IMR-90 (cell line): Measurements from ENCODE around the gene SGK1. TPM values are rescaled to one million over a fixed set of nuclear protein-coding genes. Genes with fewer than 3 reads are reported as not detected.

Source experiments
- ATAC-seq: fragments of 200-7000 bp; cut with Tn5 transposase; 2 replicates; pipeline ENCODE4 v1.9.1; 2020; ENCODE audit warnings: low read depth, mild to moderate bottlenecking, moderate library complexity
- BruUV-seq: library from RNA; stranded (reverse); fragments of 400-500 nt; replicated peaks from 2 replicates; lab custom pipeline; 2021; lab: Mats Ljungman, UMichigan
- CTCF ChIA-PET: fragments of 300-600 bp; formaldehyde crosslinking; extraction: SDS; loops from one replicate; lab custom pipeline; 2021; ENCODE audit warnings: antibody characterized with exemption; lab: Yijun Ruan, JAX
- POLR2A ChIA-PET: fragments of 300-600 bp; sonication (Branson Sonifier 250); formaldehyde crosslinking; loops from one replicate; lab custom pipeline; 2022; ENCODE audit warnings: antibody characterized with exemption; ENCODE audit not compliant: unreplicated experiment; lab: Charles Lee
- DNase-seq: peaks from one replicate; pipeline ENCODE4 v3.0.0; 2013
- H2AFZ ChIP-seq: replicated peaks from 2 replicates; pipeline ENCODE3; 2013; ENCODE audit warnings: low read length, mild to moderate bottlenecking; ENCODE audit not compliant: poor library complexity
- H2AK5ac ChIP-seq: 2 replicates; pipeline ENCODE4 v1.6.1; 2013; ENCODE audit warnings: low read depth, low read length, inconsistent platforms
- H2AK9ac ChIP-seq: replicated peaks from 2 replicates; pipeline ENCODE3; 2013; ENCODE audit warnings: mild to moderate bottlenecking, low read depth, low read length, moderate library complexity; ENCODE audit not compliant: poor library complexity
- H2BK120ac ChIP-seq: 2 replicates; pipeline ENCODE4 v1.6.1; 2013; ENCODE audit warnings: low read depth, low read length, inconsistent platforms
- H2BK15ac ChIP-seq: 3 replicates; pipeline ENCODE4 v1.6.1; 2013; ENCODE audit warnings: low read depth, low read length, inconsistent platforms
- H2BK20ac ChIP-seq: 2 replicates; pipeline ENCODE4 v1.6.1; 2013; ENCODE audit warnings: low read depth, mild to moderate bottlenecking, inconsistent platforms, low read length, moderate library complexity
- H2BK5ac ChIP-seq: 2 replicates; pipeline ENCODE4 v1.6.1; 2013; ENCODE audit warnings: mild to moderate bottlenecking, low read depth, low read length, inconsistent platforms; ENCODE audit not compliant: poor library complexity, severe bottlenecking
- H3K14ac ChIP-seq: replicated peaks from 2 replicates; pipeline ENCODE4 v1.6.1; 2013; ENCODE audit warnings: low read depth, low read length, inconsistent platforms
- H3K18ac ChIP-seq: 2 replicates; pipeline ENCODE4 v1.6.1; 2013; ENCODE audit warnings: low read depth, low read length, control low read depth
- H3K23ac ChIP-seq: 2 replicates; pipeline ENCODE4 v1.6.1; 2013; ENCODE audit warnings: low read depth, low read length, inconsistent platforms
- H3K27ac ChIP-seq: 2 replicates; pipeline ENCODE4 v1.5.1; 2013; ENCODE audit warnings: mild to moderate bottlenecking, control low read depth, low read length; ENCODE audit not compliant: insufficient read depth
- H3K27me3 ChIP-seq: 2 replicates; pipeline ENCODE4 v1.6.1; 2013; ENCODE audit warnings: low read length; ENCODE audit not compliant: control insufficient read depth, insufficient read depth
- H3K36me3 ChIP-seq: 2 replicates; pipeline ENCODE4 v1.6.1; 2013; ENCODE audit warnings: low read length, mixed read lengths; ENCODE audit not compliant: control insufficient read depth, insufficient read depth
- H3K4ac ChIP-seq: 2 replicates; pipeline ENCODE4 v1.6.1; 2013; ENCODE audit warnings: low read depth, low read length, inconsistent platforms
- H3K4me1 ChIP-seq: 2 replicates; pipeline ENCODE4 v1.6.1; 2013; ENCODE audit warnings: low read length, mixed read lengths; ENCODE audit not compliant: control insufficient read depth, insufficient read depth
- H3K4me2 ChIP-seq: 2 replicates; pipeline ENCODE4 v1.6.1; 2013; ENCODE audit warnings: low read depth, mild to moderate bottlenecking, control low read depth, low read length, moderate library complexity
- H3K4me3 ChIP-seq: 2 replicates; pipeline ENCODE4 v1.5.1; 2013; ENCODE audit warnings: low read depth, mild to moderate bottlenecking, control low read depth, low read length, moderate library complexity; ENCODE audit not compliant: insufficient read depth
- H3K56ac ChIP-seq: 2 replicates; pipeline ENCODE4 v1.6.1; 2013; ENCODE audit warnings: low read length, inconsistent platforms; ENCODE audit not compliant: insufficient read depth; ENCODE audit errors: extremely low read depth
- H3K79me1 ChIP-seq, 2 experiments: 2 replicates each; pipeline ENCODE4 v1.6.1; 2013; ENCODE audit warnings: low read length in 2 of 2, inconsistent platforms in 1 of 2, low read depth in 1 of 2
- H3K9ac ChIP-seq: 2 replicates; pipeline ENCODE4 v1.6.1; 2013; ENCODE audit warnings: low read depth, low read length, control low read depth
- H3K9me1 ChIP-seq: 2 replicates; pipeline ENCODE4 v1.6.1; 2013; ENCODE audit warnings: low read length, inconsistent platforms; ENCODE audit not compliant: insufficient read depth
- H3K9me3 ChIP-seq: 2 replicates; pipeline ENCODE4 v1.6.1; 2013; ENCODE audit warnings: low read length; ENCODE audit not compliant: control insufficient read depth, insufficient read depth
- H4K20me1 ChIP-seq: 2 replicates; pipeline ENCODE4 v1.6.1; 2013; ENCODE audit warnings: low read length, inconsistent platforms; ENCODE audit not compliant: insufficient read depth
- H4K5ac ChIP-seq: 2 replicates; pipeline ENCODE4 v1.6.1; 2013; ENCODE audit warnings: mild to moderate bottlenecking, low read depth, low read length, control low read depth
- H4K8ac ChIP-seq, 2 experiments: 2 replicates each; pipeline ENCODE4 v1.6.1; 2013; ENCODE audit warnings: low read depth in 2 of 2, low read length in 2 of 2, control low read depth in 1 of 2, inconsistent platforms in 1 of 2
- H4K91ac ChIP-seq: 2 replicates; pipeline ENCODE4 v1.6.1; 2013; ENCODE audit warnings: low read depth, low read length, inconsistent platforms; ENCODE audit not compliant: insufficient read depth
- BHLHE40 ChIP-seq: fragments of 150-350 bp; IDR thresholded peaks from 2 replicates; pipeline ENCODE4 v1.6.1; 2016; ENCODE audit warnings: mild to moderate bottlenecking, low read depth, low read length
- CEBPB ChIP-seq: IDR thresholded peaks from 2 replicates; pipeline ENCODE4 v1.6.1; 2012; ENCODE audit warnings: low read depth, low read length, improper control_type of control experiment
- CHD1 ChIP-seq: IDR thresholded peaks from 2 replicates; pipeline ENCODE4 v1.6.1; 2012; ENCODE audit warnings: low read depth, low read length, improper control_type of control experiment
- CTCF ChIP-seq: conservative IDR thresholded peaks from 2 replicates; pipeline ENCODE4 v1.5.1; 2012; ENCODE audit warnings: mild to moderate bottlenecking, low read depth, low read length, improper control_type of control experiment
- ELK1 ChIP-seq: fragments of 150-350 bp; IDR thresholded peaks from 2 replicates; pipeline ENCODE4 v1.6.1; 2016; ENCODE audit warnings: low read depth, mild to moderate bottlenecking, low read length, moderate library complexity, borderline replicate concordance
- FOS ChIP-seq: fragments of 150-350 bp; IDR thresholded peaks from 2 replicates; pipeline ENCODE4 v1.6.1; 2016; ENCODE audit warnings: low read depth, low read length
- MAFK ChIP-seq: IDR thresholded peaks from 2 replicates; pipeline ENCODE4 v1.6.1; 2012; ENCODE audit warnings: low read depth, low read length, improper control_type of control experiment
- MAZ ChIP-seq: IDR thresholded peaks from 2 replicates; pipeline ENCODE4 v1.6.1; 2012; ENCODE audit warnings: low read depth, mild to moderate bottlenecking, low read length, improper control_type of control experiment, moderate library complexity, borderline replicate concordance
- MXI1 ChIP-seq: IDR thresholded peaks from 2 replicates; pipeline ENCODE4 v1.6.1; 2012; ENCODE audit warnings: low read depth, mild to moderate bottlenecking, low read length, moderate library complexity, borderline replicate concordance
- NFE2L2 ChIP-seq: fragments of 150-350 bp; IDR thresholded peaks from 2 replicates; pipeline ENCODE4 v1.6.1; 2016; ENCODE audit warnings: low read depth, mild to moderate bottlenecking, low read length
- POLR2A ChIP-seq: IDR thresholded peaks from 2 replicates; pipeline ENCODE4 v1.6.1; 2012; ENCODE audit warnings: mild to moderate bottlenecking, low read depth, low read length
- RAD21 ChIP-seq: IDR thresholded peaks from 2 replicates; pipeline ENCODE4 v1.6.1; 2012; ENCODE audit warnings: low read length, improper control_type of control experiment
- RCOR1 ChIP-seq: IDR thresholded peaks from 2 replicates; pipeline ENCODE4 v1.6.1; 2012; ENCODE audit warnings: mild to moderate bottlenecking, low read length, improper control_type of control experiment; ENCODE audit not compliant: insufficient replicate concordance
- RFX5 ChIP-seq: IDR thresholded peaks from 2 replicates; pipeline ENCODE4 v1.8.0; 2012; ENCODE audit warnings: low read depth, mild to moderate bottlenecking, low read length, moderate library complexity
- SMC3 ChIP-seq: fragments of 150-350 bp; IDR thresholded peaks from 2 replicates; pipeline ENCODE4 v1.6.1; 2016; ENCODE audit warnings: low read depth, mild to moderate bottlenecking, antibody characterized with exemption, low read length, moderate library complexity
- USF2 ChIP-seq: fragments of 150-350 bp; IDR thresholded peaks from 2 replicates; pipeline ENCODE4 v1.6.1; 2017; ENCODE audit warnings: mild to moderate bottlenecking, antibody characterized with exemption, low read length, low read depth
- WGBS, 2 experiments: methylation state at CpG; one replicate each; pipeline versions ENCODE4 v1.1.5 to v1.1.7; 2013; ENCODE audit warnings: missing lambda C conversion rate in 2 of 2; ENCODE audit not compliant: insufficient read length in 1 of 2; ENCODE audit errors: extremely low coverage in 2 of 2; 5-methylcytosine and 5-hydroxymethylcytosine counted together
- dilution Hi-C: fragments of 300-500 bp; cut with HindIII; formaldehyde crosslinking; loops from one replicate; pipeline ENCODE4 v1.14.3; 2018; ENCODE audit warnings: low sequenced_read_pairs; ENCODE audit not compliant: unreplicated experiment
- in situ Hi-C: fragments of 300-500 bp; cut with MboI; formaldehyde crosslinking; loops from 3 replicates; pipeline ENCODE4 v1.14.3; 2019; ENCODE audit warnings: low sequenced_read_pairs, inconsistent platforms, mixed read lengths
- intact Hi-C: fragments of 100-400 bp; cut with micrococcal nuclease; formaldehyde crosslinking; loops from 2 replicates; pipeline ENCODE4 v1.10.0; 2022
- polyA plus RNA-seq, 3 experiments: library from polyadenylated mRNA; depleted of rRNA; stranded (reverse); fragments of >200 nt; gene quantifications; 2 replicates each; pipeline ENCODE4 v1.2.3, GENCODE V29; 2012; ENCODE audit warnings: low replicate concordance in 1 of 3
- total RNA-seq: library from RNA; depleted of rRNA; stranded (reverse); fragments of >200 nt; gene quantifications from 2 replicates; pipeline ENCODE4 v1.2.3, GENCODE V29; 2012

Gene SGK1
- total and polyA plus RNA-seq, 2 of the 4 experiments (the other 2 are of a cell fraction), result 121 to 255 TPM

- Histone ChIP-seq H3K27ac (peak overlapping the region; percentile 91), H3K4me2 (peak overlapping the region; percentile 75), H3K9me3 (no peaks in the 10 kb centered on the region; the same call in 1 of the 2 replicates), H2AK5ac (peak overlapping the region; percentile 72), H2AK9ac (peak overlapping the region; percentile 12), H3K9me1 (peaks cover 6% of the 10 kb centered on the region; the same call in 1 of the 2 replicates), H4K8ac (peak overlapping the region; percentile 82 to 88), H3K4ac (peak overlapping the region; percentile 77), H3K14ac (peak overlapping the region; percentile 39; the same call in 1 of the 2 replicates), H3K23ac (peak overlapping the region; percentile 31; the same call in 1 of the 2 replicates), H4K20me1 (no peaks in the 10 kb centered on the region), H3K4me1 (peaks cover 9% of the 10 kb centered on the region), H3K27me3 (no peaks in the 10 kb centered on the region), H2AFZ (no peak overlapping the region), H2BK20ac (peak overlapping the region; percentile 78), H3K18ac (peak overlapping the region; percentile 66), H4K91ac (peak overlapping the region; percentile 65), H2BK15ac (peak overlapping the region; percentile 63; the same call in 2 of the 3 replicates), H3K79me1 (no peaks in the 10 kb centered on the region), H3K4me3 (no peak overlapping the region), H2BK120ac (peak overlapping the region; percentile 80), H4K5ac (peak overlapping the region; percentile 65), H3K36me3 (no peaks in the 10 kb centered on the region), H2BK5ac (peak overlapping the region; percentile 95), H3K9ac (peak overlapping the region; percentile 34), H3K56ac (peak overlapping the region; percentile 62; the same call in 1 of the 2 replicates)
- no CpG with 5 or more reads among the region's 1 CpG for WGBS, 2 experiments
- in situ Hi-C loops (no loop called here), intact Hi-C loops (loop anchor here (2.0 kb wide), 1 partner anchor 110 kb away; no protein-coding TSS in a partner anchor), dilution Hi-C loops (no loop called here)
- POLR2A ChIA-PET, result no interaction called here
- CTCF ChIA-PET, result interaction anchor here (0.6 kb wide), 1 partner anchor 172 kb away, joined by 3 read pairs; no protein-coding TSS in a partner anchor
- ATAC-seq (peak; percentile 52), DNase-seq (peak; percentile 54)
- no TSS peak for BruUV-seq
- TF ChIP-seq USF2 (no peak), RAD21 (no peak), ELK1 (no peak), FOS (no peak), NFE2L2 (no peak), BHLHE40 (no peak), MAFK (no peak), MAZ (no peak), POLR2A (no peak), RCOR1 (no peak), SMC3 (no peak), RFX5 (no peak), CHD1 (no peak), CTCF (no peak), MXI1 (no peak), CEBPB (no peak)
These were observed 28.7 kb downstream of the SGK1 start for GRCh38 chr6:134289204-134289575.
